ENCODE measurements around the gene KCNA4.
"Not testable (repeated sequence)": the region's sequence is repeated elsewhere in the genome, so short reads cannot be mapped to it uniquely, and the experiment has no call there.

The KCNA4 gene

DNA sequence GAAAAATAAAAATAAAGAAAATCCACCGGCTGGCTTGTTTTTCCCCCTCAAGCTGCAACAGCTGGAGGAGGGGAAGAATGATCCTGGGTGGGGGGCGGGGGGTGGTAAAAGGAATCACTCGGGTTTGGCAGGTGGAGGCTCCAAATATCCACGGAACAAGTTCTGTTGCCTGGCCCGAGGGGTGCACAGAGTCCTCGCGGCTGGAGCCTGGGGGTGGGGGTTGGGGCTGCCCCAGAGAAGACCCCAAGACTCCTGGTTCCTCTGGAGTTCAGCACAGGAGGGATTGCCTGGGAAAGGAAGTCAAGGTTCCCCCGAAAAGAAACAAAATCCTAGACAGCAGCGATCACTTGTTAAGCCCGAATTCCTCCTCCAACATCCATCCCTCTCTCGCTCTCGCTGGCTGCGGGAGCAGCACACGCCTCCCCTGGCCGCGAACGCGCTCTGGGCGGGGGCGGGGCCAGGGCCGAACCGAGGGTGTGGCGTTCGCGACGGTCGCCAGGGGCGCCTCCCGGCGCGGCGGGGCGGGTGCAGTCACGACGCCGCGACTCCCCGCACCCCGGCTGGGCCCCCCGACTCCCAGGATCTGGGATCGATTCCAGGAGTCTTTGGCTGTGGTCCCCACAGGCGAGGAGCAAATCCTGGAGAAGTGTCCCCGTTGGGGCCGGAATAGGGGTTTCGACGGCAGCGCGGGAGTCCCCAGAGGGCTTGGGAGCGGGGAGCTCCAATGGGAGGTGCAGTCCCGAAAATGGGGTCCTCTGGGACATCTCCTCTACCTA lies at the start of gene KCNA4:
Gene KCNA4, minus strand, starts transcription at position 443 of the 776 bp plus-strand sequence. CDS start 4,352 bp downstream, outside the sequence.
- H3K4me3 ChIP-seq (ENCODE audit: low read length): peak within 1 kb of the TSS; percentile 3
- no peaks in the 10 kb centered on the region for H3K36me3 ChIP-seq (ENCODE audit: insufficient read depth, low read length)
- peak within 1 kb of the TSS; percentile 43 for H2AFZ ChIP-seq (ENCODE audit: low read depth, low read length)
- H3K4me1 ChIP-seq (ENCODE audit: insufficient read depth, low read length): no peaks in the 10 kb centered on the region
- H3K9me3 ChIP-seq (ENCODE audit: low read length): no peaks in the 10 kb centered on the region
- peaks cover 59% of the 10 kb centered on the region for H3K27me3 ChIP-seq (ENCODE audit: insufficient read depth, low read length)

DNA sequence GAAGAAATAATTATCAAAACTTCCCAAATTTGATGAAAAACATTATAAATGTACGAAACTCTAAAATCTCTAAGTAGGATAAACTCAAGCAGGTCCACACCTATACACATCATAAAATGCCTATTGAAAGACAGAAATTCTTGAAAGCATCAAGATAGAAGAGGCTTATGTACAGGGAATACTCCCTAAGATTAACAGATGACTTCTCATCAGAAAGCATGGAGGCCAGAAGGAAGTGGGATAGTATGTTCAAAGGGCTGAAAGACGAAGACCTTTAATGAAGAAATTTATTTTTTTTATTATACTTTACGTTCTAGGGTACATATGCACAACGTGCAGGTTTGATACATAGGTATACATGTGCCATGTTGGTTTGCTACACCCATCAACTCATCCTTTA lies 45.3 kb upstream of the KCNA4 start:
- Histone ChIP-seq H3K4me1 (ENCODE audit: insufficient read depth, low read length) (no peaks in the 10 kb centered on the region), H3K9me3 (ENCODE audit: low read length) (no peaks in the 10 kb centered on the region), H3K36me3 (ENCODE audit: insufficient read depth, low read length) (no peaks in the 10 kb centered on the region), H3K27me3 (ENCODE audit: insufficient read depth, low read length) (no peaks in the 10 kb centered on the region), H2AFZ (ENCODE audit: low read depth, low read length) (no peak overlapping the region), H3K4me3 (ENCODE audit: low read length) (no peak overlapping the region)

DNA sequence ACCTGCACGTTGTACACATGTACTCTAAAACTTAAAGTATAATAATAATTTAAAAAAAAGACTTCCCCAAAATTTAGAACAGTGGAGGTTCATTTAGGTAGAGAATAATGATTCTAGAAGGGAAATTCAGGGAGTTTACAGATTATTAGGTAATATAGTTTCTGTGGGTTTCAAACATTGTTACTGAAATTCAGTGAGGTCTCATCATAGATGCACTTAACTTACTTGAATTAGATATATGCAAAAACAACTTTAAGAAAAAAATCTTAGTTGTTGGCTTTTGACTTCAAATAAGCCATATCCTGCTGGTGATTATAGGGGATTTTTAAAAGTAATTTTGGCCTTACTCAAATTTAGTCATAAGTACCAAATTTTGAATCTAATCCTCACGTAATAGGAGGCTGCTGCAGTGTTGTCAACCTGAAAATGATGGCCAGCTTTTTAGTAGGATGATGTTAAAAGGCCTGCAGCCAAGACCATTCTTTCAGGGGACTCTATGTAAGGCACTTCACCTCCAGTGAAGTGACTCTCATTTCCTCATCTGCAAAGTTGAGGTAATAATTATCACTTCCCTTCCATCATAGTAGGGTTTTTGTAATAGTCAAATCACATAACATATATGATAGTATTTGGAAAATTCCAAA lies 42.5 kb upstream of the KCNA4 start:
- H3K4me1 ChIP-seq (ENCODE audit: insufficient read depth, low read length): no peaks in the 10 kb centered on the region
- H3K27me3 ChIP-seq (ENCODE audit: insufficient read depth, low read length): no peaks in the 10 kb centered on the region
- no peaks in the 10 kb centered on the region for H3K9me3 ChIP-seq (ENCODE audit: low read length)
- no peaks in the 10 kb centered on the region for H3K36me3 ChIP-seq (ENCODE audit: insufficient read depth, low read length)
- H3K4me3 ChIP-seq (ENCODE audit: low read length): no peak overlapping the region
- H2AFZ ChIP-seq (ENCODE audit: low read depth, low read length): no peak overlapping the region

DNA sequence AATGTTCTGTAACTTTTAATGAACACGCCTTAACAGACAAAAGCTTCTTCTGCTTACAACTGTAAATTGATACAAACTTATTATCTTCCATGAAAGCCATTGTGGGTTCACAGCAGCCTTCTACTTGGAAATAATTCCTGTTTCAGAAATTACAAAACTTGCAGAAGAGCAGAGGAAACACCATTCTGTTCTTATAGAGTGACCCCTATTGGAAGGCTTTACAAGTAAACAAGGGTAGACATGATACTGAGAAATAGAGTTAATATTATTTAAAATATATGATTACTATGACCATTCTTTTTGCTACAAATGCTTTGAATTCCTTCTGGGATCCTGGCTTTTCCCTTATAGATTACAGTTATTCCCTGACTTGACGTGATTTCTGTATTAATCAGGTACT lies 32.4 kb upstream of the KCNA4 start:
- H2AFZ ChIP-seq (ENCODE audit: low read depth, low read length): no peak overlapping the region

DNA sequence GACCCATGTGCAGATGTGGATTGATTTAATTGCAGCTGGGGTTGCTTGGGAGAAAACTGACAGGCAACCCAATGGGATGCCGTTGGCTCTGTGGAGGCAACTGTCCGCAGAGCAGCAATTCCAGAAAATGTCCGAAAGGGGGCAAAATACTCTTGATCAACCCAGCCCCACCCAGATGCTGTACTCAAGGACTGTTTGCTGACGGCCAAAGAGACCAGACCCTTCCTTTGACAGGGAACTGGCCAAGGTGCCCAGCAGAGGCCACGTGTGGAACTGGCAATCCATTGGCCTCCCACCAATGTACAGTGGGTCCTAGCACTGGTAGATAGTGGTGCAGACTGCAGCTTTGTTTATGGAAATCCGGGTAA lies 29.7 kb upstream of the KCNA4 start:
- no peaks in the 10 kb centered on the region for H3K36me3 ChIP-seq (ENCODE audit: insufficient read depth, low read length)
- H3K4me1 ChIP-seq (ENCODE audit: insufficient read depth, low read length): no peaks in the 10 kb centered on the region
- H3K4me3 ChIP-seq (ENCODE audit: low read length): no peak overlapping the region

More for the DNA sequence above, 32.4 kb upstream of the KCNA4 start:
- Histone ChIP-seq H3K27me3 (ENCODE audit: insufficient read depth, low read length) (no peaks in the 10 kb centered on the region), H3K9me3 (ENCODE audit: low read length) (no peaks in the 10 kb centered on the region), H3K4me3 (ENCODE audit: low read length) (no peak overlapping the region), H3K4me1 (ENCODE audit: insufficient read depth, low read length) (no peaks in the 10 kb centered on the region), H3K36me3 (ENCODE audit: insufficient read depth, low read length) (no peaks in the 10 kb centered on the region)

DNA sequence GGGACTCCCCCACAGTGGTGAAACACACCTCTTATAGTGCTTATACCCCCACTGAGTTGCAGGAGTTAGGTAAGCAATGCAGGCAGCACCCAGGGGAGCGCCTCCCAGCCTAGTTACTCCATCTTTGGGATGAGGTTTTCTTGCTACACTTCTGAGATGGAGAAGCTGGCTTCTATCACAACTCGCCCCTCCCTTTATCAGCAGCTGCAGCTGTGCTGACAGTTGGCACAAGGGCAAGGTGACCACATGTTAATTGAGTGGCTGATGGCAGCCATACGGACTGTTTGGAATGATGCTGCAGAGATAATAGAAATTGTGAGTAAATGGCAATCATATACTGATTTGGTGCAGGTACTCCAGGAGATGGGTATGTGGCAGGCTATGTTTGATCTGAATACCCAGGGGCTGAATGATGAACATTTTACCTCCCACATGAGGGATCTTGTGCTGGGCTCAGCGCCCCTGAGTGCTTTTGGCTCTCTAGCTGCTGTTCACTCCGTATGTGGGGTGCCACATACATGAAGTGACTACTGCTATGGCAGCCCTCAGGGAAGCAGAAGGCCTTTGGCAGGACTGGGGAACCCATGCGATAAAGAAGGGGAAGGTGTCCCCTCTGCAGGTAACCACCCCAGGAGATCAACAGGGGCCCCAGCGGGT lies 29.2 kb upstream of the KCNA4 start:
- Histone ChIP-seq H3K4me3 (ENCODE audit: low read length) (no peak overlapping the region), H3K9me3 (ENCODE audit: low read length) (no peaks in the 10 kb centered on the region), H3K4me1 (ENCODE audit: insufficient read depth, low read length) (no peaks in the 10 kb centered on the region), H3K27me3 (ENCODE audit: insufficient read depth, low read length) (no peaks in the 10 kb centered on the region), H3K36me3 (ENCODE audit: insufficient read depth, low read length) (no peaks in the 10 kb centered on the region), H2AFZ (ENCODE audit: low read depth, low read length) (no peak overlapping the region)

More for the DNA sequence above, 29.7 kb upstream of the KCNA4 start:
- H2AFZ ChIP-seq (ENCODE audit: low read depth, low read length): no peak overlapping the region
- H3K9me3 ChIP-seq (ENCODE audit: low read length): no peaks in the 10 kb centered on the region
- no peaks in the 10 kb centered on the region for H3K27me3 ChIP-seq (ENCODE audit: insufficient read depth, low read length)

DNA sequence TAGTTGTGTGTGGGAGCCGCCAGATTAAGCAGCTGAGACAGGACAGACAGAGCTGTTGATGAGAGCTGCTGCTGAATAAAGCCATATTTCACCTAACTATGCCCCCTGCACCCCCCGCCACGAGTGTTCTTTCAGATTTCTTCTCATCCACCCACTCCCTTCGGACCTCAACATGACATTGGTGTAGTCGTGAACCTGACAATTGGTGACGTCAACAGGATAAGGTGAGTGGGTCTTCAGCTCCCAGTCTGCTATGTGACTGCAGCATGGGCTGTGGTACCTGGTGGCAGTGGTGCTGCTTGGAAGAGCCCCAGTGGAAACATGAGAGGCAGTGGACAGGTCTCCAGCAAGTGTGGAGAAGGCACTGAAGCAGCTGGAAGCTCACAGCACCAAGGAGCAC lies 28.3 kb upstream of the KCNA4 start:
- Histone ChIP-seq H3K4me1 (ENCODE audit: insufficient read depth, low read length) (no peaks in the 10 kb centered on the region), H3K27me3 (ENCODE audit: insufficient read depth, low read length) (no peaks in the 10 kb centered on the region), H2AFZ (ENCODE audit: low read depth, low read length) (no peak overlapping the region), H3K4me3 (ENCODE audit: low read length) (no peak overlapping the region), H3K36me3 (ENCODE audit: insufficient read depth, low read length) (no peaks in the 10 kb centered on the region), H3K9me3 (ENCODE audit: low read length) (no peaks in the 10 kb centered on the region)

DNA sequence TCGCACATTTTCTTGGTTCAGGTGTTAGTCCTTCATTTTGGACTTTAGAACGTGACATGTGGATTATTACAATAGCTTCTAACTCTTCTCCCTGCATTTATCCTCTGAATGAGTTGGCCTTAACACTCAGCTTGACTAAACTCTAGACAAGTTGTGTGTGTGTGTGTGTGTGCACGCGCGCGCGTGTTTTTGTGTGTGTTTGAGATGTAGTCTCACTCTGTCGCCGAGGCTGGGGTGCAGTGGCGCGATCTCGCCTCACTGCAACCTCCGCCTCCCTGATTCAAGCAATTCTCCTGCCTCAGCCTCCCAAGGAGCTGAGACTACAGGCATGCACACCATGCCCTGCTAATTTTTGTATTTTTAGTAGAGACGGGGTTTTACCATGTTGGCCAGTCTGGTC lies 24.3 kb upstream of the KCNA4 start:
- no peaks in the 10 kb centered on the region for H3K4me1 ChIP-seq (ENCODE audit: insufficient read depth, low read length)
- no peaks in the 10 kb centered on the region for H3K27me3 ChIP-seq (ENCODE audit: insufficient read depth, low read length)
- no peaks in the 10 kb centered on the region for H3K9me3 ChIP-seq (ENCODE audit: low read length)
- H3K36me3 ChIP-seq (ENCODE audit: insufficient read depth, low read length): no peaks in the 10 kb centered on the region
- no peak overlapping the region for H3K4me3 ChIP-seq (ENCODE audit: low read length)
- no peak overlapping the region for H2AFZ ChIP-seq (ENCODE audit: low read depth, low read length)

DNA sequence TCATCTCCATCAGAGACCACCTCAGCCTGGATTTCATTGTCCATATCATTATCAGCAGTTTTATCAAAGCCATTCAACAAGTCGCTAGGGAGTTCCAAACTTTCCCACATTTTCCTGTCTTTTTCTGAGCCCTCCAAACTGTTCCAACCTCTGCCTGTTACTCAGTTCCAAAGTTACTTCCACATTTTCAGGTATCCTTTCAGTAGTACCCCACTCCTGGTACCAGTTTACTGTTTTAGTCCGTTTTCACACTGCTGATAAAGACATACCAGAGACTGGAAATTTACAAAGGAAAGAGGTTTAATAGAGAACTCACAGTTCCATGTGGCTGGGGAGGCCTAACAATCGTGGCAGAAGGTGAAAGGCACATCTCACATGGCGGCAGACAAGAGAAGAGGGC lies 17.9 kb upstream of the KCNA4 start:
- H3K4me3 ChIP-seq (ENCODE audit: low read length); H2AFZ ChIP-seq (ENCODE audit: low read depth, low read length); H3K9me3 ChIP-seq (ENCODE audit: low read length); H3K27me3 ChIP-seq (ENCODE audit: insufficient read depth, low read length); H3K36me3 ChIP-seq (ENCODE audit: insufficient read depth, low read length); H3K4me1 ChIP-seq (ENCODE audit: insufficient read depth, low read length): not testable (repeated sequence)

DNA sequence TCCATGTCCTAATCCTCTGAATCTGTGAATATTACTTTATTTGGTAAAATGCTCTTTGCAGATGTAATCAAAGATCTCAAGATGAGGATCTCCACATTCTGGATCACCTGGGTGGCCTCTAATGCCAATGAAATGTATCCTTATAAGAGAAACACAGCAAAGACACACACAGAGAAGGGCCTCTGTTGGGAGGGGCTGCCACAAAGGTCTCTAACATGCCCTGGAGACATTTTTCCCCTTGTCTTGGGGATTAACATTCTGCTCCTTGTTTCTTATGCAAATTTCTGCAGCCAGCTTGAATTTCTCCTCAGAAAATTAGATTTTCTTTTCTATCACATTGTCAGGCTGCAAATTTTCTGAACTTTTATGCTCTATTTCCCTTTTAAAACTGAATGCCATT lies 17.3 kb upstream of the KCNA4 start:
- not testable (repeated sequence) for H3K27me3 ChIP-seq (ENCODE audit: insufficient read depth, low read length); H3K36me3 ChIP-seq (ENCODE audit: insufficient read depth, low read length); H3K4me3 ChIP-seq (ENCODE audit: low read length); H3K9me3 ChIP-seq (ENCODE audit: low read length); H3K4me1 ChIP-seq (ENCODE audit: insufficient read depth, low read length); H2AFZ ChIP-seq (ENCODE audit: low read depth, low read length)

DNA sequence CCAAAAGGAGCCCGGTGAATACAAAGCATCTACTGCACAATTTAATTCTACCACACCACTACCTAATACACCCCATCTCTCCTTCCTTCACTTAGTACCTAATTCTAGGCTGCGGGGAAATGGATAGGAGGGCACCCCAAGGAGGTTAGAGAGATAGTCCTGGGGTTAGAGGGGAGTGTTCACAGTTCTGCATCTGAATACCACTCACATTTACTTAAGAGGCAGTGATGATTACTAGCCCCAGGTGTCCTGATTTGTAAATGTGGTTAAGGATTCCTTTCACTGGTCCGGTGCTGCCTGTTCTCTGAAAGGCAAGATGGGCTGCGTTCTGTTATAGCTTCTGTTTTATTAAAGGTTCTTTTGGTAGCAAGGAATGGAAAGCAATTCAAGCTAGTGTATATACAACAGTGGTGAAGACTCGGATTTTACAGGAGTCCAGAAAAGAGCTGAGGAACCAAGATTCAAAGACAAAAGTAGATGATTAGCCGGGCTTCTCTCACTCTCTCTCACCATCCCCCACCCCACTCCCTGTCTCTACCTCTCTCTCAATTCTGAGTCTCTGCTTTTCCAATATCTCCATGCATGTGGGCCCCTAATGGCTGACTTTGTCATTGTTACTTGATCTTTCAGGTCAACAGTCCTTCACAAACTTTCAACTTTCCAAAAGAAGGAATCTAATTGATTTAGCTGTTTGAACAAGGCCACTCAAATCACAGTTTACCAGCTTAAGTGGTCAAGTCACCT lies 8.7 kb upstream of the KCNA4 start:
- no peaks in the 10 kb centered on the region for H3K36me3 ChIP-seq (ENCODE audit: insufficient read depth, low read length)
- H2AFZ ChIP-seq (ENCODE audit: low read depth, low read length): no peak overlapping the region
- no peaks in the 10 kb centered on the region for H3K9me3 ChIP-seq (ENCODE audit: low read length)
- H3K4me1 ChIP-seq (ENCODE audit: insufficient read depth, low read length): no peaks in the 10 kb centered on the region
- no peaks in the 10 kb centered on the region for H3K27me3 ChIP-seq (ENCODE audit: insufficient read depth, low read length)
- H3K4me3 ChIP-seq (ENCODE audit: low read length): no peak overlapping the region

DNA sequence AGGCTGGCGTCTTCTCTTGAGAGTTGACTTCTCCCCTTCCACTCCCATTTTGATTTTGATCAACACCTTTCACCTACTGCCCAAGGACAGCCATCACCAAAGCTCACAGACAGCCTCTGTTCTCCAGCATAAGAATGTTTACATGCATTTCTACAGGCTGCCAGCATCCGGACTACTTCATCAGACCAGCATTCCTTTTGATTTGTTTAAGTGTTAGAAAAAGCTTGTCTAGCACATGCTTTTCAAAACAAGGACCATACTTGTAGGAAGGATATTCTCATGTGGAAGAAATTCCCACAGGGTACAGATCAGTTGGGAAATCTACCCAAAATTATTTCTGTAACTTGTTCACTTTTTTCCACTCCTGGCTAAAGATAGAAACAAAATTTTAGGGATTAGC lies 6.2 kb upstream of the KCNA4 start:
- no peak overlapping the region for H2AFZ ChIP-seq (ENCODE audit: low read depth, low read length)
- peaks cover 12% of the 10 kb centered on the region for H3K27me3 ChIP-seq (ENCODE audit: insufficient read depth, low read length)
- H3K4me1 ChIP-seq (ENCODE audit: insufficient read depth, low read length): no peaks in the 10 kb centered on the region
- H3K9me3 ChIP-seq (ENCODE audit: low read length): no peaks in the 10 kb centered on the region
- H3K4me3 ChIP-seq (ENCODE audit: low read length): no peak overlapping the region
- no peaks in the 10 kb centered on the region for H3K36me3 ChIP-seq (ENCODE audit: insufficient read depth, low read length)

DNA sequence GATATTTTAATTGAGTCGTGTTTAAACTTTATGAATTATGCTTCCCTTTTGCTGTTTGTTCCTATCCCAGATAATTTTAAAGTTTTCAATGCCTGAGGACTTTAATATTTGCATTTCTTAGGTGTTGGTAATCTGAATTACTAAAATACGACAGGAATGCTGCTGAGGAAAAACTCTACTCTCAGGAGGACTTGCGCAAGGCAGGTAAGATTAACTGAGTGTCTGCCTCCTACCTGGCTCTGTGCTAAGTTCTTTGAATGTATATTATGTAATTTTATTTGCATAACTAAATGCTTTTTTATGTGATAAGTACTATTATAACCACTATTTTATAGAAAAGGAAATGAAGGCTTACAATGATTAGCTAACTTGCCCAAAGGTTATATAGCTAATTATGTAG lies 2.7 kb upstream of the KCNA4 start:
- Histone ChIP-seq H3K4me3 (ENCODE audit: low read length) (no peak overlapping the region), H2AFZ (ENCODE audit: low read depth, low read length) (no peak overlapping the region), H3K4me1 (ENCODE audit: insufficient read depth, low read length) (no peaks in the 10 kb centered on the region)

More for the DNA sequence above, 2.7 kb upstream of the KCNA4 start:
- H3K9me3 ChIP-seq (ENCODE audit: low read length): no peaks in the 10 kb centered on the region
- no peaks in the 10 kb centered on the region for H3K36me3 ChIP-seq (ENCODE audit: insufficient read depth, low read length)
- peaks cover 47% of the 10 kb centered on the region for H3K27me3 ChIP-seq (ENCODE audit: insufficient read depth, low read length)
